ENCODE data around the gene SCAI.

GRCh38 chr9:125121146-125121545, 22.2 kb downstream of the SCAI start:
- no peak for TF ChIP-seq CTCF (IDR thresholded peaks at IDR 0.05)
- TF ChIP-seq REST (IDR thresholded peaks at IDR 0.05; ENCODE audit: insufficient read depth in 1 of 2, low read depth in 2 of 2, low read length in 1 of 2) = no peak
- no peak for TF ChIP-seq POLR2AphosphoS5 (IDR thresholded peaks at IDR 0.05; ENCODE audit: low read depth, low read length)
- no peak for TF ChIP-seq TCF7L2 (IDR thresholded peaks at IDR 0.05; ENCODE audit: low read depth, low read length)
- no peak for TF ChIP-seq SIN3A (IDR thresholded peaks at IDR 0.05; ENCODE audit: borderline replicate concordance, insufficient read depth, low read depth, low read length)

All from Panc1 (cell line).